Spleen (tissue), 11 donors: ENCODE data around the gene MORN4. TPM values are rescaled to one million over a fixed set of nuclear protein-coding genes. Genes with fewer than 3 reads are reported as not detected.

Experiments
- DNase-seq: peaks from one replicate; pipeline ENCODE4 v3.0.0-alpha.2; 2020
- H3K27ac ChIP-seq, 8 donors: fragments of 200-600 bp; sonication (generic) in 7 of 8; 1 replicate in 4 of 8; 2 replicates in 4 of 8; pipeline versions ENCODE4 v1.5.0 to v1.8.0; 2016 to 2021; ENCODE audit warnings: inconsistent platforms in 4 of 8, mild to moderate bottlenecking in 4 of 8, moderate library complexity in 1 of 8
- H3K27me3 ChIP-seq, 7 donors: fragments of 200-600 bp; sonication (generic) in 6 of 7; replicated peaks in 1 of 7; 1 replicate in 4 of 7; 2 replicates in 3 of 7; pipeline versions ENCODE4 v1.5.0 to v1.8.0; 2016 to 2021; ENCODE audit warnings: inconsistent platforms in 3 of 7, mild to moderate bottlenecking in 1 of 7
- H3K36me3 ChIP-seq, 6 donors: fragments of 200-600 bp; sonication (generic) in 5 of 6; 1 replicate in 4 of 6; 2 replicates in 2 of 6; pipeline versions ENCODE4 v1.5.0 to v1.8.0; 2016 to 2021; ENCODE audit warnings: inconsistent platforms in 2 of 6
- H3K4me1 ChIP-seq, 6 donors: fragments of 200-600 bp; sonication (generic) in 5 of 6; 1 replicate in 3 of 6; 2 replicates in 3 of 6; pipeline versions ENCODE4 v1.5.0 to v1.8.0; 2016 to 2021; ENCODE audit warnings: inconsistent platforms in 3 of 6
- H3K4me3 ChIP-seq, 8 donors: fragments of 200-600 bp; sonication (generic) in 7 of 8; 1 replicate in 4 of 8; 2 replicates in 4 of 8; pipeline versions ENCODE4 v1.5.0 to v1.8.0; 2016 to 2021; ENCODE audit warnings: inconsistent platforms in 4 of 8, mild to moderate bottlenecking in 4 of 8, moderate library complexity in 2 of 8
- H3K9me3 ChIP-seq, 8 donors: fragments of 200-600 bp; sonication (generic) in 7 of 8; 1 replicate in 4 of 8; 2 replicates in 4 of 8; pipeline versions ENCODE4 v1.5.0 to v1.8.0; 2016 to 2021; ENCODE audit warnings: inconsistent platforms in 4 of 8
- CTCF ChIP-seq, 11 experiments: fragments of 200-600 bp in 7 of 11; fragments of 450-650 bp in 4 of 11; sonication (generic) in 4 of 11; IDR thresholded peaks in 8 of 11; conservative IDR thresholded peaks in 3 of 11; 1 replicate in 7 of 11; 2 replicates in 4 of 11; pipeline versions ENCODE4 v1.4.0 to v1.8.0; 2016 to 2021; ENCODE audit warnings: antibody characterized with exemption in 11 of 11, inconsistent platforms in 4 of 11, mild to moderate bottlenecking in 1 of 11
- POLR2A ChIP-seq, 3 donors: fragments of 450-650 bp; IDR thresholded peaks; one replicate each; pipeline ENCODE4 v1.5.1; 2017; ENCODE audit warnings: antibody characterized with exemption in 3 of 3, mild to moderate bottlenecking in 1 of 3
- POLR2AphosphoS5 ChIP-seq, 3 donors: sonication (generic); formaldehyde crosslinking; IDR thresholded peaks; one replicate each; pipeline ENCODE4 v1.5.1; 2017; ENCODE audit warnings: antibody characterized with exemption in 3 of 3
- WGBS, 5 donors: extraction: QIAGEN DNeasy Blood & Tissue Kit in 3 of 5; methylation state at CpG; one replicate each; pipeline versions ENCODE4 v1.1.5 to v1.1.7; 2013 to 2018; 5-methylcytosine and 5-hydroxymethylcytosine counted together
- intact Hi-C: fragments of 100-400 bp; cut with DNase I; formaldehyde crosslinking; loops from one replicate; pipeline ENCODE4 v1.15.0; 2023; ENCODE audit warnings: low total_unique reads
- polyA plus RNA-seq, 3 donors: library from polyadenylated mRNA; stranded (reverse); fragments of 200-250 nt; gene quantifications; one replicate each; pipeline ENCODE4 v1.2.1, GENCODE V29; 2013
- total RNA-seq, 7 donors: library from RNA; depleted of rRNA in 3 of 7; stranded (reverse); fragments of >200 nt in 3 of 7; fragmentation: NEBNext Ultra II Directional in 4 of 7; extraction: Animal tissue kit (Norgen Biotek cat#: 25700) in 4 of 7; gene quantifications; one replicate each; pipeline versions ENCODE4 v1.1.0 to v1.2.1, GENCODE V29; 2016 to 2021
- donor health status: healthy with polysubstance abuse.
- donor health status: DM: no; HTN: no; CAD: no; lungs with moderate emphysema.
- donor health status: DM: no; HTN: no; CAD: no.
- donor health status: Bipolar disorder and iron deficiency.
- donor health status: healthy.
- donor health status: DM: no; HTN: no; CAD: no.
- donor health status: DM: yes; HTN: yes; CAD: no.

MORN4 gene
- total and polyA plus RNA-seq, 10 donors: 1.6 to 5.0 (median 2.7) TPM

DNA sequence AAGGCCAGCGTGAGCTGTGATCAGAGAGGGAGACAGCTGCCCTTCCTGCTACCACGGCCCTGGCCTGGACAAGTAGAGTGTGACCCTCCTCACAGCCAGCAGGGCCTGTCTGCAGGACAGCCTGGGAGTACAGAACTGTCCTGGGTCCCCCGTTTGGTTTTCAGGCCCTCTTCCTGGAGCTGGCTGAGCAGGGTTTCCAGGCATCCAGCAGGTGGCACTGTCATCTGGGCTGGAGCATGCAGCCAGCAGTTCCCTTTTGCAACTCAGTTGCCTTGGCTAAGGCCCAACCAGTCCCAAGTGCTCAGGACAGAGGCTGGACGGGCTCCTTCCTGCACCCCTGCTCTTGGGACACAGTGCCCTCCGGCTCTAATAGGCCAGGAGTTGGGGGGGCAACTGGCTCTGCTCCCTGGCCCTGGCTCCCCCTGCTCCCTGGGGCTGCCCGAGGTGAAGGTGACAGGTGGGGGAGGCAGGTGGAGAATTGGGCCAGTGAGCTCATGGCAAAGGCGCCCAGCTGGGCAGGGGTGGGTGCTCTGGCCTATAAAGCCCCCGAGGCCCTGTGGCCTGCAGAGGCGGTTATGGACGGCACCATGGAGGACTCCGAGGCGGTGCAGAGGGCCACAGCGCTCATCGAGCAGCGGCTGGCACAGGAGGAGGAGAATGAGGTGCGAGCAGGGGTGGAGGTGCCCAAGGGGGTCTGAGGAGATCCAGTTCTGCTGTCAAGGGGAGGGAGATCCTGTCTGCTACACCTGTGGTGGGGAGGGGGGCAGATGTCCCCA is 60.9 kb downstream of the MORN4 start, which contains the start of gene ANKRD2:
TSS of gene ANKRD2 (plus strand) at position 566 of the 776 bp plus-strand sequence. CDS start at position 576, 10 bp downstream.
- TF ChIP-seq POLR2A (IDR thresholded peaks at IDR 0.05) (no peak), CTCF (IDR thresholded peaks at IDR 0.05 in 8 of 11, conservative IDR thresholded peaks at IDR 0.05 in 3 of 11) (peak in 10 of 11 experiments; percentile 27 to 91 (median 77)), POLR2AphosphoS5 (IDR thresholded peaks at IDR 0.05) (peak; percentile 32 to 53 (median 41))
- H3K4me1 ChIP-seq: peaks cover 0 to 11% (median 8%) of the 10 kb centered on the region in 6 donors
- 70 to 78% (median 72%) methylated on average over 15 to 16 of the region's 16 CpGs for WGBS, 5 donors
- DNase-seq: peak; percentile 90
- H3K27ac ChIP-seq: no peak within 1 kb of the TSS
- intact Hi-C loops: no loop called here
- H3K27me3 ChIP-seq: peaks cover 0 to 1% (median 0%) of the 10 kb centered on the region in 7 donors
- H3K9me3 ChIP-seq: no peaks in the 10 kb centered on the region
- H3K4me3 ChIP-seq: no peak within 1 kb of the TSS
- H3K36me3 ChIP-seq: peaks cover 0 to 47% (median 13%) of the 10 kb centered on the region in 6 donors

DNA sequence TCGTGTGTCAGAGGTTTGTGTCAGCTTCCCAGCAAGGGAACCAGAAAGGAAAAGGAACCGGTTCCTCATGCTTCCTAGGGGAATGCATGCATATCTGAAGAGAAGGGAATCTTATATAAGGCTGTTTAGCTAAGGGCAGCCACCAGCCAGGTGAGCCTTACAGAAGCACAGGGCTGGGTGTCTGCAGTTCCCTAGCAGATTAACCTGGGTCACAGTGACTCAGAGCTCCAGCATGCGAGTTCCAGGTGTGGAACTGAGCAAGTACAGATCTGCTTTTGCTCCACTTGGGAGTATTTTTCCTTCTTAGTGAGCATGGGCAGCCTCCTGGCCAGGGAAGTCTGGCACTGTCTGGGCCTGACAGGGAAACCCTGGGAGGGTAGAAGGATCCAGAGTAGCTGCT is 61.7 kb downstream of the MORN4 start:
- WGBS, 5 donors: 88 to 96% (median 90%) methylated on average over 3 of the region's 3 CpGs
- peak; percentile 16 for DNase-seq
- Histone ChIP-seq H3K27me3 (no peaks in the 10 kb centered on the region), H3K4me1 (peaks cover 0 to 11% (median 8%) of the 10 kb centered on the region in 6 donors), H3K9me3 (no peaks in the 10 kb centered on the region), H3K36me3 (peaks cover 0 to 47% (median 13%) of the 10 kb centered on the region in 6 donors), H3K27ac (no peak overlapping the region), H3K4me3 (no peak overlapping the region)
- TF ChIP-seq POLR2AphosphoS5 (IDR thresholded peaks at IDR 0.05) (no peak), POLR2A (IDR thresholded peaks at IDR 0.05) (no peak), CTCF (IDR thresholded peaks at IDR 0.05 in 8 of 11, conservative IDR thresholded peaks at IDR 0.05 in 3 of 11) (no peak)
- intact Hi-C loops: no loop called here

- Histone ChIP-seq H3K9me3 (no peaks in the 10 kb centered on the region), H3K36me3 (peaks cover 0 to 47% (median 13%) of the 10 kb centered on the region in 6 donors), H3K27me3 (no peaks in the 10 kb centered on the region), H3K4me1 (peaks cover 0 to 11% (median 8%) of the 10 kb centered on the region in 6 donors), H3K27ac (no peak overlapping the region), H3K4me3 (no peak overlapping the region)
- DNase-seq: peak; percentile 72
- TF ChIP-seq CTCF (IDR thresholded peaks at IDR 0.05 in 8 of 11, conservative IDR thresholded peaks at IDR 0.05 in 3 of 11): no peak
- TF ChIP-seq POLR2A (IDR thresholded peaks at IDR 0.05): no peak
- no peak for TF ChIP-seq POLR2AphosphoS5 (IDR thresholded peaks at IDR 0.05)
- intact Hi-C loops: no loop called here
- WGBS, 5 donors: 88 to 92% (median 89%) methylated on average over 1 to 5 of the region's 5 CpGs
Observed at GRCh38 chr10:97570789-97571471, 62.4 kb downstream of the MORN4 start.
